SU-DHL-6 (cell line): ENCODE data around the gene IL33.

Experiments
- H2AFZ ChIP-seq: fragments of 200-600 bp; sonication (generic); 2 replicates; pipeline ENCODE4 v1.6.1; 2014; ENCODE audit warnings: low read depth, mild to moderate bottlenecking, moderate library complexity, mixed read lengths, antibody characterized with exemption, low read length; ENCODE audit not compliant: severe bottlenecking
- H3F3A ChIP-seq: fragments of 200-600 bp; shearing (Covaris generic); 2 replicates; pipeline ENCODE4 v1.6.0; 2016; ENCODE audit warnings: antibody characterized with exemption, mild to moderate bottlenecking; ENCODE audit not compliant: insufficient read depth
- H3K27ac ChIP-seq: fragments of 200-600 bp; sonication (generic); 2 replicates; pipeline ENCODE4 v1.5.1; 2016; ENCODE audit warnings: low read depth, mild to moderate bottlenecking, low read length, moderate library complexity, mixed read lengths
- H3K27me3 ChIP-seq: fragments of 200-600 bp; sonication (generic), shearing (Covaris generic); 2 replicates; pipeline ENCODE4 v1.6.0; 2014; ENCODE audit warnings: mild to moderate bottlenecking, low read length
- H3K36me3 ChIP-seq: fragments of 200-600 bp; sonication (generic); 2 replicates; pipeline ENCODE4 v1.6.1; 2014; ENCODE audit warnings: mild to moderate bottlenecking, low read length, mixed read lengths
- H3K4me2 ChIP-seq: fragments of 300-600, 200-600 bp; shearing (Covaris generic), sonication (generic); 2 replicates; pipeline ENCODE4 v1.6.0; 2014; ENCODE audit warnings: low read length, low read depth, mild to moderate bottlenecking; ENCODE audit not compliant: poor library complexity, severe bottlenecking
- H3K4me3 ChIP-seq: fragments of 200-600 bp; sonication (generic); 2 replicates; pipeline ENCODE4 v1.5.1; 2014; ENCODE audit warnings: antibody characterized with exemption, low read length, mild to moderate bottlenecking, mixed read lengths; ENCODE audit not compliant: insufficient read depth, poor library complexity, severe bottlenecking
- H3K79me2 ChIP-seq: fragments of 200-600 bp; sonication (generic); 2 replicates; pipeline ENCODE4 v1.6.1; 2014; ENCODE audit warnings: mild to moderate bottlenecking, low read length, moderate library complexity; ENCODE audit not compliant: insufficient read depth
- H3K9ac ChIP-seq: fragments of 200-600 bp; sonication (generic); 2 replicates; pipeline ENCODE4 v1.7.0; 2014; ENCODE audit warnings: mild to moderate bottlenecking, low read length
- H3K9me2 ChIP-seq: fragments of 200-600 bp; sonication (generic); replicated peaks from 2 replicates; pipeline ENCODE4 v1.6.1; 2014; ENCODE audit warnings: low read length; ENCODE audit not compliant: insufficient read depth
- H3K9me3 ChIP-seq: fragments of 200-600 bp; sonication (generic); 2 replicates; pipeline ENCODE4 v1.6.1; 2014; ENCODE audit warnings: low read length, mixed read lengths; ENCODE audit not compliant: insufficient read depth
- H4K20me1 ChIP-seq: fragments of 200-600 bp; sonication (generic); 2 replicates; pipeline ENCODE4 v1.6.1; 2014; ENCODE audit warnings: low read depth, mild to moderate bottlenecking, antibody characterized with exemption, low read length, moderate library complexity, mixed read lengths
- CTCF ChIP-seq: fragments of 200-600 bp; sonication (generic); IDR thresholded peaks from one replicate; pipeline ENCODE4 v1.5.1; 2017; ENCODE audit warnings: antibody characterized with exemption, mild to moderate bottlenecking, low read length, moderate library complexity; ENCODE audit not compliant: insufficient read depth, poor library complexity, severe bottlenecking
- EZH2phosphoT487 ChIP-seq: fragments of 200-600 bp; sonication (generic), shearing (Covaris generic); conservative IDR thresholded peaks from 2 replicates; pipeline ENCODE4 v1.6.1; 2018; ENCODE audit warnings: mild to moderate bottlenecking, antibody characterized with exemption, low read length, moderate library complexity, mixed read lengths

Gene IL33

GRCh38 chr9:6229186-6229585 is 13.6 kb downstream of the IL33 start:
- H2AFZ ChIP-seq, result no peak overlapping the region
- H3K27ac ChIP-seq, result no peak overlapping the region

GRCh38 chr9:6229619-6230018 is 14.0 kb downstream of the IL33 start:
- no peaks in the 10 kb centered on the region for H3K9me3 ChIP-seq
- no peak overlapping the region for H3K9ac ChIP-seq
- no peaks in the 10 kb centered on the region for H3F3A ChIP-seq
- H2AFZ ChIP-seq, result no peak overlapping the region
- no peak for TF ChIP-seq CTCF
- no peak for TF ChIP-seq EZH2phosphoT487
- no peak overlapping the region for H3K4me3 ChIP-seq
- H3K36me3 ChIP-seq, result no peaks in the 10 kb centered on the region
- no peaks in the 10 kb centered on the region for H3K27me3 ChIP-seq
- H4K20me1 ChIP-seq, result no peaks in the 10 kb centered on the region
- H3K4me2 ChIP-seq, result no peak overlapping the region
- no peak overlapping the region for H3K27ac ChIP-seq
- H3K9me2 ChIP-seq, result no peaks in the 10 kb centered on the region
- H3K79me2 ChIP-seq, result no peaks in the 10 kb centered on the region

More at GRCh38 chr9:6229186-6229585, 13.6 kb downstream of the IL33 start:
- H3K36me3 ChIP-seq, result no peaks in the 10 kb centered on the region
- H3K9ac ChIP-seq, result no peak overlapping the region
- H3K9me3 ChIP-seq, result no peaks in the 10 kb centered on the region
- no peaks in the 10 kb centered on the region for H4K20me1 ChIP-seq
- no peaks in the 10 kb centered on the region for H3K9me2 ChIP-seq
- H3F3A ChIP-seq, result no peaks in the 10 kb centered on the region
- H3K4me3 ChIP-seq, result no peak overlapping the region
- no peaks in the 10 kb centered on the region for H3K79me2 ChIP-seq
- no peaks in the 10 kb centered on the region for H3K27me3 ChIP-seq
- no peak overlapping the region for H3K4me2 ChIP-seq
- TF ChIP-seq EZH2phosphoT487, result no peak
- TF ChIP-seq CTCF, result no peak

- no peaks in the 10 kb centered on the region for H4K20me1 ChIP-seq
- H3F3A ChIP-seq, result no peaks in the 10 kb centered on the region
- H2AFZ ChIP-seq, result no peak overlapping the region
- no peaks in the 10 kb centered on the region for H3K79me2 ChIP-seq
- H3K4me3 ChIP-seq, result no peak overlapping the region
- H3K27me3 ChIP-seq, result no peaks in the 10 kb centered on the region
- no peak overlapping the region for H3K9ac ChIP-seq
- H3K4me2 ChIP-seq, result no peak overlapping the region
- no peaks in the 10 kb centered on the region for H3K9me3 ChIP-seq
- no peak for TF ChIP-seq EZH2phosphoT487
- no peak for TF ChIP-seq CTCF
- H3K36me3 ChIP-seq, result no peaks in the 10 kb centered on the region
- no peaks in the 10 kb centered on the region for H3K9me2 ChIP-seq
- no peak overlapping the region for H3K27ac ChIP-seq
Measured at GRCh38 chr9:6230037-6230780, 14.6 kb downstream of the IL33 start.
